ENCODE data around the gene GRK6.

GRK6 gene

GRCh38 chr5:177455036-177455660 lies 28.7 kb downstream of the GRK6 start:
- DNase-seq, result peak; percentile 88 to 94 (median 90)

- peak; percentile 76 to 95 (median 92) for DNase-seq
These were observed 29.4 kb downstream of the GRK6 start for GRCh38 chr5:177455661-177456590.

- DNase-seq, result no peak
These were observed 30.1 kb downstream of the GRK6 start for GRCh38 chr5:177456591-177456964.

- DNase-seq, result peak in 2 of 6 experiments; percentile 32 to 55
These were observed 30.7 kb downstream of the GRK6 start for GRCh38 chr5:177456976-177457851.

GRCh38 chr5:177457852-177458681 lies 31.6 kb downstream of the GRK6 start:
- no peak for DNase-seq

GRCh38 chr5:177458912-177459350 lies 32.5 kb downstream of the GRK6 start:
- no peak for DNase-seq

GRCh38 chr5:177459357-177459756 lies 32.9 kb downstream of the GRK6 start:
- no peak for DNase-seq

GRCh38 chr5:177459819-177460628 lies 33.5 kb downstream of the GRK6 start:
- no peak for DNase-seq

- DNase-seq, result no peak
These were observed 35.7 kb downstream of the GRK6 start for GRCh38 chr5:177462021-177462670.

GRCh38 chr5:177465044-177465443 lies 38.6 kb downstream of the GRK6 start:
- no peak for DNase-seq

- DNase-seq, result no peak
These were observed 40.4 kb downstream of the GRK6 start for GRCh38 chr5:177466861-177467260.

GRCh38 chr5:177467436-177467835 lies 41.0 kb downstream of the GRK6 start:
- no peak for DNase-seq

- no peak for DNase-seq
These were observed 41.8 kb downstream of the GRK6 start for GRCh38 chr5:177468329-177468684.

GRCh38 chr5:177468685-177469628 lies 42.5 kb downstream of the GRK6 start:
- no peak for DNase-seq

- no peak for DNase-seq
These were observed 43.5 kb downstream of the GRK6 start for GRCh38 chr5:177469750-177470525.

GRCh38 chr5:177470759-177471536 lies 44.5 kb downstream of the GRK6 start:
- no peak for DNase-seq

GRCh38 chr5:177471610-177472356 lies 45.3 kb downstream of the GRK6 start:
- no peak for DNase-seq
